GM21526 (cell line): ENCODE measurements around the gene SLC1A3.

Experiments used
- ATAC-seq: cut with Tn5 transposase; IDR thresholded peaks from one replicate; pipeline ENCODE4 v1.9.1; 2021; ENCODE audit warnings: moderate library complexity; ENCODE audit not compliant: unreplicated experiment, low FRiP score

The SLC1A3 gene

DNA sequence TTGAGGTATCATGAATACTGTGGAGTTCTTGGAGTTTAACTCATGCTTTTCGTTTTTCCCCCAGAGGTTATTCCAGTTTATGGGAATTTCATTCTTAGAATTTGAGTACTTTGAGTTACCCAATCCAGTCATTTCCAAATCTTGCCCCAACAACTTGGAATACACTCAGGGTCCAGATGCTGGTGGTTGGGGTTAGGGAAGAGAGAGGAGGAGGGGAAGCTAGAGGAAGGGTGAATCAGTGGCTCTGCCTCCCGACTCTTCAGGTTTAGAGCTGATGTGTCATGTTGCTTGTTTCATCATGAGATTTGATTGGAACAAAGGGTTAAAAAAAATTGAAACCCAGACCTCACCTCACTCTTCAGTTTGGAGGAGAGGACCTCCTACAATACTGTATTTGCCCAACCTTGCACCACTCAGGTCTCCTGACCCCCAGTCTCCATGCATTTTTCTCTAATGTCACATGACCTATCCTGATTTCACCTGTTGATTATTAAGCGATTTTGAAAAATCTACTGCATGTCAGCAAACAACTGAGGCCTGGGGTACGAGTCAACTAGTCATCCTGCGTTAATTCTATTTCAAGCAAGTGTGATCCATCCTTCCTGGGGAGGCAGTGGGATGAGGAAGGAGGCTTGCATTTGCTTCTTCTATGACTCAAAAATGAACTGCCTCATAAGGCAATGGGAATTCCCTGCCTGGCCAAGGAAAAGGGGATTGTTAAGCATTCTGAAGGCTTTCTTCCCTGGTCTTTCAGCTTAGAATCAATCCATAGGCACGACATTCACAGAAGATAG is 6.2 kb upstream of the SLC1A3 start:
- ATAC-seq = no peak

DNA sequence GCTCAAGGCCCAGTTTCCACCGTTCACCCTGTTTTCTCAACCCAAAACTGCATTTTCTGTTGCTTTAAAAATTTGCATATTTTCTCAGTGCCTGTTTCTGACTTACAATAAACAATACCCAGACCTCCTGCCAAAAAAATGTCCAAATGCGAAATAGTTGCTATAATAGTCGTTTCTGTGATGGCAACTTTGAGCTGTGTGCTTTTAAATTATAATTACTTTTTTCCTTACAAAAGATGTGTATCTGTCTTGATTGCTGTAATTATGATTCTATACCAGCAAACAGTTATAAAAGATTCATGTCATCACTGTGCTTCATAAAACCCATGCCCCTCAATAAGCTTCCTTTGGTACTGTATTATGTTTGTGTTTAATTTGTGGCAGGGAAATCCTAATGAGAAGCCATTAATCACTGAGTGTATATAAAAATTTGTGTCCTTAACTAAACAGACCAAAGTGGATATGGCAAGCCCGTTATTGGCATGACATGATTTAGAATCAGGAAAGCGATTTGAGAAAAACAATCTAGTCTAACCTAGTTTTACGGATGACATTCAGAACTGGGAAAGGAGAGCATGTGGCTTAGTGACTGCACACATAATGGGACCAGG is 5.4 kb upstream of the SLC1A3 start:
- no peak for ATAC-seq

GRCh38 chr5:36602704-36603321 is 3.6 kb upstream of the SLC1A3 start:
- no peak for ATAC-seq

- ATAC-seq = no peak
Measured at GRCh38 chr5:36605241-36605640, 1.2 kb upstream of the SLC1A3 start.

- ATAC-seq = no peak
Measured at GRCh38 chr5:36606036-36606427, 374 bp upstream of the SLC1A3 start.

GRCh38 chr5:36607114-36607571 is 737 bp downstream of the SLC1A3 start:
- no peak for ATAC-seq

DNA sequence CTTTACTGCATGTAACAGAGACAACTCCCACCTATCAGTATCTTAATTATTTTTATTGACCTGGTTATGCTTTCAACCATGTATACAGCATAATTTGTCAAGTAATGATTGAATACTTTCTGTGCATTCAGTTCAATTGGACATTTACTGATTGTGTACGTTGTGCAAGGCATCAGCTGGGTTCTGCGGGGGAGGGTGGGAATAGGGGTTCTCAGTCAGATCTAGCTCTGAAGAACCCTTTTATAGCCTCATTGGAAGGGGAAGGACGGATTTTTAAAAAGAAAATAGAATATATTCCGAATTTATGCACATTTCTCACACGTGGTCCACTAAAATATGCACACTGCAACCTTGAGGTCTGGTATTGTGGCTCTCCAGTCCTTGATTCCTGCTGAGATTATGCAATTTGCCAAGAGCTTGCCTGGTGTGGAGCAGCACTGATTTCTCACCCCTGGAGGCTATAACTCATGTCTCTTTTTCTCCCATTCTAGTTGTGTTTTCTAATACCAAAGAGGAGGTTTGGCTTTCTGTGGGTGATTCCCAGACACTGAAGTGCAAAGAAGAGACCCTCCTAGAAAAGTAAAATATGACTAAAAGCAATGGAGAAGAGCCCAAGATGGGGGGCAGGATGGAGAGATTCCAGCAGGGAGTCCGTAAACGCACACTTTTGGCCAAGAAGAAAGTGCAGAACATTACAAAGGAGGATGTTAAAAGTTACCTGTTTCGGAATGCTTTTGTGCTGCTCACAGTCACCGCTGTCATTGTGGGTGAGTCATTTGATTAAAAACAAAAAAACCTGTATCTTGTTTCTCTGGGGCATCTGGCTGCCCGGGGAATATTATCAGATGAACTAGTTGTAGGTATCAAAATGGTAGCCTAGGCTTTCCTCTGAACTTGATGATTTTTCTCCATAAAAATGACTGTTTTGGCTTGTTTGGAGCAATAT is 1.7 kb downstream of the SLC1A3 start:
- no peak for ATAC-seq

DNA sequence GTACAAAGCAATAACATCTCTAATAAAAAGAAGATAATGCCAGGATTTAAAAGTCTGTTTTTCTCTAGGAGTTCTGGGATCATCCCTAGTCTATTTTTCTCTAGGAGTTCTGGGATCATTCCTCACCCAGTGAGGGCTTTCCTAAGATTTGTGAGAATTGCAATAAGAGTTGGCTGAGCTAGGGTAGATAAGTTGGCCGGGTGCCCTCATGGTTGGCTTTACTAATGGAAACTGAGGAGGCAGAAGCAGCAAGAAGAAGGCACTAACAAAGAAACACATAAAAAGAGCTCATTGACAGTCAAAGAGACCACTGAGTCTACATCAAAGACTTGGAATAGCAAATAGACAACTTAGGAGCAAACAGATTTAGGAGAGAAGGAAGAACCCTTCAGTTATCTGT is 4.2 kb downstream of the SLC1A3 start:
- ATAC-seq = no peak

DNA sequence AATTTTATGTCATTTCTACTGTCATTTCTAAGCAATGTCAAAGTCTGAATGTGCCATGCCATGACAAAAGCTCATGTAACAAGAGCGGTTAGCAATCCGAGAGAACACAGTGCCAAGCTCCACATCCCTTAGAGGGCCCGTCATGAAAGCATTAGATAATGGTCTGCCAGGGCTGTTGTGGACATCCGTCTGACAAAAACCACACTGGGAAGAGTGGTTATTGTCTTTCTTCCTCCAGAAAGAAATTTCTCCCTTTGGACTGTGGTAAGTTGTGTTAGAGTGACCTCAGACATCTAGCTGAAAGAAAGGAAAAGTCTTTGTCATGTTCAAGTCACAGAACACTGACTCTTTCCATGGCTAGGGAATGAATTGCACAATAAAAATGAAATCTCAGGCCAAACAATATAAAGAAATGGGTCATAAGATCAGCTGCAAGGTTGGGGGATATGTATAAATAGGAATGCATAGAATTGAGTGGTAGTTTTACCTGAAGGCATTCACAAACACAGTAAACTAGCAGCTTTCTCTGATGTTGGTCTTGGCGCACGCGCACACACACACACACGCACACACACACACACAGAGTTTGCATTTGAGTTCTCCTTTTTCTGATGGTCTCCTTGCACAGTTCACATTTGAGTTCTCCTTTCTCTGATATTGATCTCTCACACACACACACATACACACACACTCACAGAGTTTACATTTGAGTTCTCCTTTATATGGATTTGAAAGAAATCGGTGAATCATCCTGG is 5.3 kb downstream of the SLC1A3 start:
- ATAC-seq = no peak

DNA sequence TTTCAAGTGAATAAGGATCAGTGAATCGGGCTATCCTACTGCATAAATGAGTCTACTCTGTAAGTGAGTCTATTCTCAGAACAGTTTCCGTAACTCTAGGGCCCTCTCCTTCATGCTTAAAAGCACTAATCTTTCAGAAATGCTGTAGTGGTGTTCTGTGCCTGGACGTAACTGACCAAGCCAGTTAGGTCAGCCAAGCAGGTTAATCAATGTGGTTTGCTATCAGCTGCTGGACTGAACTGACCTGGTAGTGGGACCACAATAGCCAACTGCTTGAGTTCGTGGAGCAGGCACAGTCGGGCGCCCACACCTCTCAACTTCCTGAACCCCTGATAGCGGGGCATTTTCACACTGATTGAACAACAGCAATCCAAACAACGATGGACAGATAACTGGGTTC is 6.8 kb downstream of the SLC1A3 start:
- no peak for ATAC-seq

GRCh38 chr5:36613771-36614656 is 7.6 kb downstream of the SLC1A3 start:
- no peak for ATAC-seq

GRCh38 chr5:36614657-36615308 is 8.4 kb downstream of the SLC1A3 start:
- no peak for ATAC-seq

DNA sequence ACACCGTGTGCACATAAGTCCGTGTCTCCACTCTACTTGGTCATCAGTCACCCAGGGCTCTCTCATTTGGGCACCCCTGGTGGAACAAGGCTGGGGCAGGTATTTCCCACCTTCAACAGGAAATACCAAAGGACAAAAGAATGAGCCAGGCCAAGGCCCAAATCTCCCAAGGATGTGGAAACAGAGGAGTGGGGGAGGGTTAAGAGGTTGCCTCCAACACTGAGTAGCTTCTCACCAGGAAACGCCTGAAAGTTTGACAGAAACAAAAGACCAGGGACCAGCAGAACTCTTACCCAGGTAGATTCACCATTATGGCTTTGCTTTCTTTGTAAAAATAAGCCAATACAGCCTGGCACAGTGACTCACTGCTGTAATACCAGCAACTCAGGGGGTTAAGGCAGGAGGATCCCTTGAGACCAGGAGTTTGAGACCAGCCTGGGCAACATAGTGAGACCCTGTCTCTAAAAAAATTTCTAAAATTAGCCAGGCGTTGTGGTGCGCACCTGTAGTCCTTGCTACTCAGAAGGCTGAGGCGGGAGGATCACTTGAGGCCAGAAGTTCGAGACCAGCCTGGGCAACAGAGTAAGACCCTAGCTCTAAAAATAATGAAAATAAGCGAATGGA is 12.7 kb downstream of the SLC1A3 start:
- ATAC-seq = no peak

DNA sequence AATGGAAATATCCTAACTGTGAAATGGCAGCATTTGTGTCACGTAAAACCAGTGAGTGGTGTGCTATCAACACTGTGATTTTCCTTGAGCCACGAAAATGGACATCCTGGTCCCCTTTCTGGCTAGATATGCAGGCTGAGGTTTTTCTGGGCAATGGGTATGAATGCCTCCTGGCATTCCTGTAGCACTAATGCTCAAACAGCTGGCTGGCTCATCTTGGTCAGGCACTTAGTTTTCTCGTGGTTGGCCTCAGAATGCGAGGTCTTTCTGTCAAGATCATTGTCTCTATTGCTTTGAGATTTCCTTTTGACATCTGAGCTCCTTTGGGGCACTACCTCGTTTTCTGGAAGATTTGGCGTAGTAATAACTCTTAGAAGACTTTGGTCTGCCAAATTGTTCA is 15.6 kb downstream of the SLC1A3 start:
- no peak for ATAC-seq

- no peak for ATAC-seq
Measured at GRCh38 chr5:36623832-36624231, 17.4 kb downstream of the SLC1A3 start.

GRCh38 chr5:36624277-36624676 is 17.9 kb downstream of the SLC1A3 start:
- ATAC-seq = no peak

- no peak for ATAC-seq
Measured at GRCh38 chr5:36628695-36629094, 22.3 kb downstream of the SLC1A3 start.

GRCh38 chr5:36629729-36630128 is 23.3 kb downstream of the SLC1A3 start:
- no peak for ATAC-seq
